Osteoblast (primary cell): ENCODE data around the gene DDIT3. TPM values are rescaled to one million over a fixed set of nuclear protein-coding genes. Genes with fewer than 3 reads are reported as not detected.
"Not testable (repeated sequence)": the region's sequence is repeated elsewhere in the genome, so short reads cannot be mapped to it uniquely, and the experiment has no call there.

Experiments
- DNase-seq: peaks from one replicate; pipeline ENCODE4 v3.0.0; 2011; ENCODE audit warnings: low spot score, mixed read lengths; ENCODE audit not compliant: insufficient read length; ENCODE audit errors: missing footprints
- H2AFZ ChIP-seq: 2 replicates; pipeline ENCODE4 v1.6.0; 2011; ENCODE audit warnings: mild to moderate bottlenecking, low read length
- H3K27ac ChIP-seq: 2 replicates; pipeline ENCODE4 v1.5.1; 2011; ENCODE audit warnings: mild to moderate bottlenecking, low read depth, low read length, moderate library complexity
- H3K27me3 ChIP-seq: 2 replicates; pipeline ENCODE4 v1.6.0; 2012; ENCODE audit warnings: mild to moderate bottlenecking, control low read depth, inconsistent platforms, low read length, moderate library complexity; ENCODE audit not compliant: insufficient read depth
- H3K36me3 ChIP-seq: 2 replicates; pipeline ENCODE4 v1.5.1; 2011; ENCODE audit warnings: mild to moderate bottlenecking, low read length, control low read depth, moderate library complexity; ENCODE audit not compliant: insufficient read depth
- H3K4me1 ChIP-seq: 2 replicates; pipeline ENCODE4 v1.5.1; 2011; ENCODE audit warnings: mild to moderate bottlenecking, low read length, control low read depth, moderate library complexity; ENCODE audit not compliant: insufficient read depth
- H3K4me2 ChIP-seq: 2 replicates; pipeline ENCODE4 v1.6.0; 2011; ENCODE audit warnings: mild to moderate bottlenecking, low read length; ENCODE audit not compliant: insufficient read depth
- H3K4me3 ChIP-seq: fragments of 200-600 bp; sonication (generic); 3 replicates; pipeline ENCODE4 v1.5.1; 2012; ENCODE audit warnings: mild to moderate bottlenecking, low read length, inconsistent platforms; ENCODE audit not compliant: insufficient read depth
- H3K79me2 ChIP-seq: 2 replicates; pipeline ENCODE4 v1.6.0; 2012; ENCODE audit warnings: mild to moderate bottlenecking, low read length, control low read depth, inconsistent platforms; ENCODE audit not compliant: insufficient read depth
- H3K9me3 ChIP-seq: 2 replicates; pipeline ENCODE4 v1.5.1; 2011; ENCODE audit warnings: low read depth, low read length, control low read depth
- H4K20me1 ChIP-seq: 2 replicates; pipeline ENCODE4 v1.6.0; 2012; ENCODE audit warnings: mild to moderate bottlenecking, low read length, control low read depth; ENCODE audit not compliant: insufficient read depth
- CTCF ChIP-seq: IDR thresholded peaks from 2 replicates; pipeline ENCODE4 v1.5.1; 2011; ENCODE audit warnings: mild to moderate bottlenecking, low read depth, low read length, moderate library complexity; ENCODE audit errors: extremely low read depth
- total RNA-seq: library from RNA; depleted of rRNA; stranded (reverse); fragments of >200 nt; gene quantifications from 2 replicates; pipeline ENCODE4 v1.2.3, GENCODE V29; 2012

Gene DDIT3
- total RNA-seq, 1 donor: 136 TPM

DNA sequence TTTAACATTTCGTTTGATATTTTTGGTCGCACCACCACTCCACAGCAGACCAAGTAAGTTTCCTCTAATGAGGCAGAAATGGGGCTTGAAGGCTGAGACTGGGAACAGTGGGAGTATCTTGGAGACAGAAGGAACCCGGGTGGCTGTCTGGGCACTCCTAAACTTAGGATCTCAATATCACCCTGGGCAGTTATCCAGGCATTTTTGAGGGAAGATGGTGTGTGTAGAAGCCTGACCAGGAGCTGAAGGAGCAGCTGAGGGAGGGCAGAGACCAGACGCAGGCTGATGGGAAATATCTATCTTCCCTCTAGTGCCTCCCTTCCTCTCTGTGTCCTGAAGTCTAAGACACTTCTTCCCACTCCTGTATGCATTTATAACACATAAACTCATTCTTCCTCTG is 21.7 kb downstream of the DDIT3 start:
- H3K27me3 ChIP-seq: no peaks in the 10 kb centered on the region
- no peaks in the 10 kb centered on the region for H3K79me2 ChIP-seq
- DNase-seq: no peak
- no peak overlapping the region for H3K4me3 ChIP-seq
- no peaks in the 10 kb centered on the region for H3K4me1 ChIP-seq
- no peaks in the 10 kb centered on the region for H3K9me3 ChIP-seq
- peaks cover 50% of the 10 kb centered on the region for H3K36me3 ChIP-seq
- H3K4me2 ChIP-seq: no peak overlapping the region
- no peak for TF ChIP-seq CTCF
- no peaks in the 10 kb centered on the region for H4K20me1 ChIP-seq
- H3K27ac ChIP-seq: no peak overlapping the region
- no peak overlapping the region for H2AFZ ChIP-seq

DNA sequence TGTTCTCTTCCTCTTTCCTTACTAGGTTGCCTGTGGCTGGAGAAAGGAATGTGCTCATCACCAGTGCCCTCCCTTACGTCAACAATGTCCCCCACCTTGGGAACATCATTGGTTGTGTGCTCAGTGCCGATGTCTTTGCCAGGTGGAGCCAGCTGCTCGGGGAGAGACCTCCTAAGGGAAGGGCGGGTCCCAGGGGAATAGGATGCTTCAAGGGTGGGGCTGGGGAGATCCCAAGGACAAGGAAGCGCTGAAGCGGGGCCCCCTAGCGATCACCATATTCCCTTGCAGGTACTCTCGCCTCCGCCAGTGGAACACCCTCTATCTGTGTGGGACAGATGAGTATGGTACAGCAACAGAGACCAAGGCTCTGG is 22.2 kb downstream of the DDIT3 start:
- Histone ChIP-seq H3K4me1 (no peaks in the 10 kb centered on the region), H3K4me3 (no peak overlapping the region), H4K20me1 (no peaks in the 10 kb centered on the region), H3K79me2 (no peaks in the 10 kb centered on the region), H3K4me2 (no peak overlapping the region), H3K36me3 (peaks cover 50% of the 10 kb centered on the region), H2AFZ (no peak overlapping the region), H3K9me3 (no peaks in the 10 kb centered on the region), H3K27me3 (no peaks in the 10 kb centered on the region), H3K27ac (no peak overlapping the region)
- no peak for DNase-seq
- TF ChIP-seq CTCF: no peak

GRCh38 chr12:57497223-57498131 is 22.8 kb downstream of the DDIT3 start:
- no peak for DNase-seq
- Histone ChIP-seq H4K20me1 (peaks cover 5% of the 10 kb centered on the region), H3K27ac (no peak overlapping the region), H3K27me3 (no peaks in the 10 kb centered on the region), H3K4me2 (no peak overlapping the region), H3K36me3 (peaks cover 52% of the 10 kb centered on the region), H3K79me2 (peaks cover 5% of the 10 kb centered on the region), H3K4me1 (no peaks in the 10 kb centered on the region), H3K9me3 (no peaks in the 10 kb centered on the region), H3K4me3 (no peak overlapping the region), H2AFZ (no peak overlapping the region)
- no peak for TF ChIP-seq CTCF

DNA sequence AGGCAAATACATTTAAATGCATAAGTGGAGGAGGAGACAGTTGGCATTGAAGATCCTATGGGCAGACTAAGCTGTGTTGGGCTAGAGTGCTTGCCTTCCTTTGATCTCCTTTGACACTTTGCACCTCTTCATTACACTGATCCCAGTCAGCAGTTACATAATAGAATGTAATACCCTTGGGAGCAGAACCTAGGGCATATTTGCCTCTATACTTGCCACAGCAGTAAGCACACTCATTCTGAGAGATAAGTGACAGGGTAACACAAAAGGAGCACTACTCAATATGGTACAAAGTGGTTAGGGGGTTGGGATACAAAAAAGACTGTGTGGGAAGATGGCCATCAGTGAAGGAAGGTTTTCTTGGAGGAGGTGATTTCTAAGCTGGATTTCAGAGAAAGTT is 23.5 kb downstream of the DDIT3 start:
- TF ChIP-seq CTCF: no peak
- H3K9me3 ChIP-seq: no peaks in the 10 kb centered on the region
- H3K27ac ChIP-seq: no peak overlapping the region
- peaks cover 5% of the 10 kb centered on the region for H4K20me1 ChIP-seq
- peaks cover 6% of the 10 kb centered on the region for H3K79me2 ChIP-seq
- no peak for DNase-seq
- no peaks in the 10 kb centered on the region for H3K27me3 ChIP-seq
- H3K4me3 ChIP-seq: no peak overlapping the region
- no peak overlapping the region for H3K4me2 ChIP-seq
- no peak overlapping the region for H2AFZ ChIP-seq
- H3K36me3 ChIP-seq: peaks cover 49% of the 10 kb centered on the region
- no peaks in the 10 kb centered on the region for H3K4me1 ChIP-seq

DNA sequence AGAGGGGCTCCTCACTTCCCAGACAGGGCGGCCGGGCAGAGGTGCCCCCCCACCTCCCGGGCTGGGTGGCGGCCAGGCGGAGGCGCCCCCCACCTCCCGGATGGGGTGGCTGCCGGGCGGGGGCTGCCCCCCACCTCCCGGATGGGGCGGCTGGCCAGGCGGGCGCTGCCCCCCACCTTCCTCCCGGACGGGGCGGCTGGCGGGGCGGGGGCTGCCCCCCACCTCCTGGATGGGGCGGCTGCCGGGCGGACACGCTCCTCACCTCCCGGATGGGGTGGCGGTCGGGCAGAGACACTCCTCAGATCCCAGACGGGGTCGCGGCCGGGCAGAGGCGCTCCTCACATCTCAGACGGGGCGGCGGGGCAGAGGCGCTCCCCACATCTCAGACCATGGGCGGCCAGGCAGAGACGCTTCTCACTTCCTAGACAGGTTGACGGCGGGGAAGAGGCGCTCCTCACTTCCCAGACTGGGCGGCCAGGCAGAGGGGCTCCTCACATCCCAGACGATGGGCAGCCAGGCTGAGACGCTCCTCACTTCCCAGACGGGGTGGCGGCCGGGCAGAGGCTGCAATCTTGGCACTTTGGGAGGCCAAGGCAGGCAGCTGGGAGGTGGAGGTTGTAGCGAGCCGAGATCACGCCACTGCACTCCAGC is 25.1 kb downstream of the DDIT3 start:
- H2AFZ ChIP-seq, H3K27ac ChIP-seq, H3K4me1 ChIP-seq, H3K27me3 ChIP-seq, H3K4me2 ChIP-seq, DNase-seq, H4K20me1 ChIP-seq, H3K9me3 ChIP-seq, H3K4me3 ChIP-seq: not testable (repeated sequence)
- peaks cover 18% of the 10 kb centered on the region for H3K79me2 ChIP-seq
- H3K36me3 ChIP-seq: peaks cover 51% of the 10 kb centered on the region
